Measurements from ENCODE around the gene ABTB2.
"Not testable (repeated sequence)": the region's sequence is repeated elsewhere in the genome, so short reads cannot be mapped to it uniquely, and the experiment has no call there.

ABTB2 gene

DNA sequence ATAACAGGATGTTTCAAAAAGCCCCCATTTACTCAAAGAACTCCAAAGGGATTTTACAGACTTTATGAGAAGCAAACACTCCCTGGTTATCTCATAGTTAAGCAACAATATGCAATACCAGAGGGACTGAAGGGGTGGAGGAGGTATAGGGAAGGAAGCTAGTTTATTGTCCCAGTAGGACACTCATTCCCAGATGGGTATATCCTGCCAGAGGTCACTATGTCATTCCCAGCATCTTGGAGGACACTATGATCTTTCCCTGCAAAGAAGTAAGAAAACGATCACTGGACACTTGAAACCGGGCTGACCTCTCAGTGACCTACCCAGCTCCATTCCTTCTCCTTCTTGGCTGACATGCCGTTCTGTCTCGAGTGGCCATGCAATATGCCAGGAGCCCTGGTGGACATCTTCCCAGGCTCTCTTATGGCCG, 137.9 kb downstream of the ABTB2 start:
- Histone ChIP-seq H2BK5ac (ENCODE audit: low read length) (no peak overlapping the region), H3K27ac (replicated peaks; ENCODE audit: low read length) (no peak overlapping the region), H3K4me3 (ENCODE audit: low read length in 2 of 2) (no peak overlapping the region), H4K91ac (ENCODE audit: low read depth, low read length, poor library complexity) (no peak overlapping the region), H2BK120ac (ENCODE audit: low read depth, low read length) (no peak overlapping the region), H3K18ac (ENCODE audit: low read length) (no peak overlapping the region), H2AK5ac (ENCODE audit: low read depth, low read length) (no peak overlapping the region), H3K23ac (ENCODE audit: low read depth, low read length, poor library complexity) (no peak overlapping the region), H3K4ac (ENCODE audit: low read length) (no peak overlapping the region), H2BK15ac (ENCODE audit: low read length) (no peak overlapping the region), H3K79me1 (ENCODE audit: low read depth, low read length) (no peaks in the 10 kb centered on the region), H4K8ac (ENCODE audit: low read depth, low read length) (no peak overlapping the region), H3K27me3 (ENCODE audit: control insufficient read depth in 3 of 3, insufficient read depth in 3 of 3, low read depth in 1 of 3, low read length in 3 of 3) (no peaks in the 10 kb centered on the region), H3K4me1 (ENCODE audit: control insufficient read depth in 2 of 2, insufficient read depth in 1 of 2, low read depth in 1 of 2, low read length in 2 of 2) (peaks cover 7 to 9% of the 10 kb centered on the region in 2 donors), H2BK12ac (ENCODE audit: low read length) (no peak overlapping the region), H3K14ac (ENCODE audit: low read length) (no peak overlapping the region), H3K4me2 (ENCODE audit: insufficient read depth, low read length, poor library complexity, severe bottlenecking) (no peak overlapping the region), H2AFZ (ENCODE audit: low read length) (no peak overlapping the region), H3K9ac (ENCODE audit: low read depth, low read length, poor library complexity) (no peak overlapping the region), H3K9me3 (replicated peaks in 1 of 2; ENCODE audit: control insufficient read depth in 2 of 2, insufficient read depth in 1 of 2, low read depth in 1 of 2, low read length in 2 of 2) (no peaks in the 10 kb centered on the region), H3K36me3 (replicated peaks in 1 of 2; ENCODE audit: control insufficient read depth in 2 of 2, insufficient read depth in 2 of 2, low read length in 2 of 2) (no peaks in the 10 kb centered on the region)
- no peak for DNase-seq (ENCODE audit: low spot score)
- WGBS, 2 donors (ENCODE audit: extremely low coverage in 2 of 2, insufficient read length in 2 of 2, insufficient replicate concordance in 1 of 2): no CpG with 5 or more reads among the region's 5 CpGs

DNA sequence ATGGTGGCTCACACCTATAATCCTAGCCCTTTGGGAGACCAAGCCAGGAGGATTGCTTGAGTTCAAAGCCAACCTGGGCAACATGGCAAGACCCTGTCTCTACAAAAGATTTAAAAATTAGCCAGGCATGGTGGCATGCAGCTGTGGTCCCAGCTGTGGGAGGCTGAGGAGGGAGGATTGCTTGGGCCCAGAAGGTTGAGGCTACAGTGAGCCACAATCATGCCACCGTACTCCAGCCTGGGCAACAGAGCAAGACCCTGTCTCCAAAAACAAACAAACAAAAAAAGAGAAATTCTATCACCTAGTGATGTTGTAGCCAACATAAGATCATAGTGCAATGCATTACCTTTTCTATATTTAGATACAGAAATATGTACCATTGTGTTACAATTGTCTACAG, 138.5 kb downstream of the ABTB2 start:
- Histone ChIP-seq H3K18ac (ENCODE audit: low read length) (no peak overlapping the region), H3K9me3 (replicated peaks in 1 of 2; ENCODE audit: control insufficient read depth in 2 of 2, insufficient read depth in 1 of 2, low read depth in 1 of 2, low read length in 2 of 2) (no peaks in the 10 kb centered on the region), H3K9ac (ENCODE audit: low read depth, low read length, poor library complexity) (no peak overlapping the region), H3K4me3 (ENCODE audit: low read length in 2 of 2) (no peak overlapping the region), H3K27me3 (ENCODE audit: control insufficient read depth in 3 of 3, insufficient read depth in 3 of 3, low read depth in 1 of 3, low read length in 3 of 3) (no peaks in the 10 kb centered on the region), H2BK5ac (ENCODE audit: low read length) (no peak overlapping the region), H3K4me2 (ENCODE audit: insufficient read depth, low read length, poor library complexity, severe bottlenecking) (no peak overlapping the region), H3K27ac (replicated peaks; ENCODE audit: low read length) (no peak overlapping the region), H3K4ac (ENCODE audit: low read length) (no peak overlapping the region), H3K79me1 (ENCODE audit: low read depth, low read length) (no peaks in the 10 kb centered on the region), H2BK12ac (ENCODE audit: low read length) (no peak overlapping the region), H4K91ac (ENCODE audit: low read depth, low read length, poor library complexity) (no peak overlapping the region), H3K23ac (ENCODE audit: low read depth, low read length, poor library complexity) (no peak overlapping the region), H3K14ac (ENCODE audit: low read length) (no peak overlapping the region), H2BK15ac (ENCODE audit: low read length) (no peak overlapping the region), H2AFZ (ENCODE audit: low read length) (no peak overlapping the region), H3K36me3 (replicated peaks in 1 of 2; ENCODE audit: control insufficient read depth in 2 of 2, insufficient read depth in 2 of 2, low read length in 2 of 2) (no peaks in the 10 kb centered on the region), H2BK120ac (ENCODE audit: low read depth, low read length) (no peak overlapping the region), H3K4me1 (ENCODE audit: control insufficient read depth in 2 of 2, insufficient read depth in 1 of 2, low read depth in 1 of 2, low read length in 2 of 2) (peaks cover 8 to 10% of the 10 kb centered on the region in 2 donors), H4K8ac (ENCODE audit: low read depth, low read length) (no peak overlapping the region), H2AK5ac (ENCODE audit: low read depth, low read length) (no peak overlapping the region)
- DNase-seq (ENCODE audit: low spot score): no peak
- WGBS, 2 donors (ENCODE audit: extremely low coverage in 2 of 2, insufficient read length in 2 of 2, insufficient replicate concordance in 1 of 2): no CpG with 5 or more reads among the region's 1 CpG

DNA sequence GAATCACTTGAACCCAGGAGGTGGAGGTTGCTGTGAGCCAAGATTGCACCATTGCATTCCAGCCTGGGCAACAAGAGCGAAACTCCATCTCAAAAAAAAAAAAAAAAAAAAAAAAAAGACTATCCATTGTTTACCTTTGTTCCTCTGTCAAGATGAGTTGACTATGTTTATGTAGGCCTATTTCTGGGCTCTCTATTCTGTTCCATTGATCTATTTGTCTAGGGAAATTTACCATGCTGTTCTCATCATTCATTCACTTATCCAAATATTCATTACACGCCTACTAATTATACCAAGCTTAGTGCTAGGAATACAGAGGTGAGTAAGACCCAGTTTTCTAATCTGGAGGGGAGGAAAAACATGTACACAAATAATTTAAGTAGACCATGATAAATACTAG, 139.1 kb downstream of the ABTB2 start:
- H3K9ac ChIP-seq (ENCODE audit: low read depth, low read length, poor library complexity); H3K4me3 ChIP-seq (ENCODE audit: low read length in 2 of 2); H3K27me3 ChIP-seq (ENCODE audit: control insufficient read depth in 3 of 3, insufficient read depth in 3 of 3, low read depth in 1 of 3, low read length in 3 of 3); H2AFZ ChIP-seq (ENCODE audit: low read length); H3K27ac ChIP-seq (replicated peaks; ENCODE audit: low read length); H2BK15ac ChIP-seq (ENCODE audit: low read length); H2BK120ac ChIP-seq (ENCODE audit: low read depth, low read length); DNase-seq (ENCODE audit: low spot score); H3K23ac ChIP-seq (ENCODE audit: low read depth, low read length, poor library complexity); H3K4me2 ChIP-seq (ENCODE audit: insufficient read depth, low read length, poor library complexity, severe bottlenecking); H4K91ac ChIP-seq (ENCODE audit: low read depth, low read length, poor library complexity); H3K9me3 ChIP-seq (replicated peaks in 1 of 2; ENCODE audit: control insufficient read depth in 2 of 2, insufficient read depth in 1 of 2, low read depth in 1 of 2, low read length in 2 of 2); H2AK5ac ChIP-seq (ENCODE audit: low read depth, low read length); H3K36me3 ChIP-seq (replicated peaks in 1 of 2; ENCODE audit: control insufficient read depth in 2 of 2, insufficient read depth in 2 of 2, low read length in 2 of 2); H3K14ac ChIP-seq (ENCODE audit: low read length); H3K79me1 ChIP-seq (ENCODE audit: low read depth, low read length); H4K8ac ChIP-seq (ENCODE audit: low read depth, low read length); H3K4ac ChIP-seq (ENCODE audit: low read length); H3K18ac ChIP-seq (ENCODE audit: low read length); H2BK5ac ChIP-seq (ENCODE audit: low read length); H2BK12ac ChIP-seq (ENCODE audit: low read length): not testable (repeated sequence)
- peaks cover 10 to 12% of the 10 kb centered on the region in 2 donors for H3K4me1 ChIP-seq (ENCODE audit: control insufficient read depth in 2 of 2, insufficient read depth in 1 of 2, low read depth in 1 of 2, low read length in 2 of 2)
- no CpG with 5 or more reads among the region's 2 CpGs for WGBS, 2 donors (ENCODE audit: extremely low coverage in 2 of 2, insufficient read length in 2 of 2, insufficient replicate concordance in 1 of 2)

DNA sequence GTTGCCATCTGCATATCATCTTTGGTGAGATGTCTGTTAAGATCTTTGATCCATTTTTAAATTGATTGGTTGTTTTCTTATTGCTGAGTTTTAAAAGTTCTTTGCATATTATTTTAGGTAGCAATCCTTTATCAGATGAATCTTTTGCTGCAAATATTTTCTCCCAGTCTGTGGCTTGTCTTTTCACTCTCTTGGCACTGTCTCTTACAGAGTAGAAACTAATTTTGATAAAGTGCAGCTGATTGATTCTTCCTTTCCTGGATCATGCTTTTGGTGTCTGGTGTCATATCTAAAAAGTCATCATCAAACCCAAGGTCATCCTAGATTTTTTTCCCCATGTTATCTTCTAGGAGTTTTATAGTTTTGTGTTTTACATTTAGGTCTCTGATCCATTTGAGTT, 139.7 kb downstream of the ABTB2 start:
- Histone ChIP-seq H3K4me2 (ENCODE audit: insufficient read depth, low read length, poor library complexity, severe bottlenecking) (no peak overlapping the region), H4K8ac (ENCODE audit: low read depth, low read length) (no peak overlapping the region), H3K23ac (ENCODE audit: low read depth, low read length, poor library complexity) (no peak overlapping the region), H3K4ac (ENCODE audit: low read length) (no peak overlapping the region), H2BK120ac (ENCODE audit: low read depth, low read length) (no peak overlapping the region), H2BK15ac (ENCODE audit: low read length) (no peak overlapping the region), H4K91ac (ENCODE audit: low read depth, low read length, poor library complexity) (no peak overlapping the region), H3K36me3 (replicated peaks in 1 of 2; ENCODE audit: control insufficient read depth in 2 of 2, insufficient read depth in 2 of 2, low read length in 2 of 2) (no peaks in the 10 kb centered on the region), H3K4me1 (ENCODE audit: control insufficient read depth in 2 of 2, insufficient read depth in 1 of 2, low read depth in 1 of 2, low read length in 2 of 2) (peaks cover 3 to 12% of the 10 kb centered on the region in 2 donors), H2BK12ac (ENCODE audit: low read length) (no peak overlapping the region), H3K79me1 (ENCODE audit: low read depth, low read length) (no peaks in the 10 kb centered on the region), H3K14ac (ENCODE audit: low read length) (no peak overlapping the region), H3K18ac (ENCODE audit: low read length) (no peak overlapping the region), H3K9ac (ENCODE audit: low read depth, low read length, poor library complexity) (no peak overlapping the region), H2AK5ac (ENCODE audit: low read depth, low read length) (no peak overlapping the region), H2AFZ (ENCODE audit: low read length) (no peak overlapping the region), H2BK5ac (ENCODE audit: low read length) (no peak overlapping the region), H3K4me3 (ENCODE audit: low read length in 2 of 2) (no peak overlapping the region), H3K27me3 (ENCODE audit: control insufficient read depth in 3 of 3, insufficient read depth in 3 of 3, low read depth in 1 of 3, low read length in 3 of 3) (no peaks in the 10 kb centered on the region), H3K27ac (replicated peaks; ENCODE audit: low read length) (no peak overlapping the region), H3K9me3 (replicated peaks in 1 of 2; ENCODE audit: control insufficient read depth in 2 of 2, insufficient read depth in 1 of 2, low read depth in 1 of 2, low read length in 2 of 2) (no peaks in the 10 kb centered on the region)
- DNase-seq (ENCODE audit: low spot score): no peak
